ENCODE results near the gene CPLX3.

The CPLX3 gene

DNA sequence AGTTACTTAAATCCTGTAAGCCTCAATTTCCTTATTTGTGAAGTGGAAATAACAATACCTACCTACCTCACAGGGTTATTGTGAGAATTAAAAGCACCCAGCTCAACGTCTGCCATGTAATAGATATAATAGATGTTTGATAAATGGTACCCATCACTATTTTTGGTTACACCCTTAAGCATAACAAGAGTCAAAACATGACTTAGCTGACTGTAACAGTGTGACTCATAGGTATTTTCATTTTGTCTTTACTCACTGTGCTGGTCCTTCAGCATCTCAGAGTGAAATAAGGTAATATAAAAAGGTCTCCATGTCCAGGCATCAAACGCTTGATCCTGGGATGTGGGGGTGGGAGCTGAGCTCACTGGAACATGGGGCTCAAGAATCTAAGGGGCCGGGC is 3.1 kb downstream of the CPLX3 start:
- peak; percentile 23 for DNase-seq (ENCODE audit: low read depth)

DNA sequence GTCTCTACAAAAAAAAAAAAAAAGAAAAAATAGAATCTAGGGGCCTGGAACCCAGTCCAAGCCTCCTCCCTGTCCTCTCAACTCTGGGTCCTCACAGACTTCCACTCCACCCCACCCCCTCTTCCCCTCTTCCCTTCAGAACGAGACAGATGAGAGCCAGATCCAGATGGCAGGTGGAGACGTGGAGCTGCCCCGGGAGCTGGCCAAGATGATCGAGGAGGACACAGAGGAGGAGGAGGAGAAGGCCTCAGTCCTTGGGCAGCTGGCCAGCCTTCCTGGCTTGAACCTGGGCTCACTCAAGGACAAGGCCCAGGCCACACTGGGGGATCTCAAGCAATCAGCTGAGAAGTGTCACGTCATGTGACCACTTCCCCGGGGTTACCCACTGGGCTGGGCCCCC is 3.6 kb downstream of the CPLX3 start:
- DNase-seq (ENCODE audit: low read depth), result no peak

GRCh38 chr15:74830868-74831267 is 4.4 kb downstream of the CPLX3 start:
- DNase-seq (ENCODE audit: low read depth), result no peak

- DNase-seq (ENCODE audit: low read depth), result no peak
Observed at GRCh38 chr15:74831813-74832495, 5.5 kb downstream of the CPLX3 start.

GRCh38 chr15:74832826-74833225 is 6.4 kb downstream of the CPLX3 start:
- DNase-seq (ENCODE audit: low read depth), result no peak

DNA sequence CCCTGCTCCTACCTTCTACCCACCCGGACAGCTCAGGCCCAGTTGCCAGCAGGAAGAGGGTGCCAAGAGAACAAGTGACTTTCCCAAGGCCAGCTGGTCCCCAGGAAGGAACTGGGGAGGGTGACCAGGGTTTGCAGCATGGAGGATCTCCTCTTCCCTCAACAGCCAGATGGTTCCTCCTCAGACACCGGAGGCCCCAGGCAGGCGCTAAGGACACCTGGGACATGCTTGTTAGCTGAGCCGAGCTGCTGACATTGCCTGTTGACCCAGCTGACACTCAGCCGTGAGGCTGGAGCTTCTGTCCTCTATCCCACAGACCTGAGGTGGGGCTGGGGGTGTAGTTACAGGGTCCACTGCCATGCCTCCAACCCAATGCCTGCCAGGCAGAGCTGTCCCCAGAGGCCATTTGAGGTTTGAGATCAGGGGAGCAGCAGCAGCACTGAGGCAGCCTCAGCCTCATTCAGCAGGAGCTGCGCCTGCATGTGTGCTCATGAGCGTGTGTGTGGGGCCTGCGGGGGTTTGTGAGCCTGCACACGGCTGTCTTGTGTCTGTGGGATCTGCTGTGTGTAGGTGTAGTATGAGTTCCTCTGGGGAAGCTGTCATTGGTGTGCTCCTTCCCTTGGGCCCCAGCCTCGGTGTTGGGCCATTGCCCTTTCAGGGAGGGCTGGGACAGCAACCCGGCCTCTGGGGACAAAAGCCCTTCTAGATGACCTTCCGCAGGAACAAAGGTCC is 7.1 kb downstream of the CPLX3 start:
- no peak for DNase-seq (ENCODE audit: low read depth)

GRCh38 chr15:74835312-74835823 is 8.9 kb downstream of the CPLX3 start:
- peak; percentile 27 for DNase-seq (ENCODE audit: low read depth)

DNA sequence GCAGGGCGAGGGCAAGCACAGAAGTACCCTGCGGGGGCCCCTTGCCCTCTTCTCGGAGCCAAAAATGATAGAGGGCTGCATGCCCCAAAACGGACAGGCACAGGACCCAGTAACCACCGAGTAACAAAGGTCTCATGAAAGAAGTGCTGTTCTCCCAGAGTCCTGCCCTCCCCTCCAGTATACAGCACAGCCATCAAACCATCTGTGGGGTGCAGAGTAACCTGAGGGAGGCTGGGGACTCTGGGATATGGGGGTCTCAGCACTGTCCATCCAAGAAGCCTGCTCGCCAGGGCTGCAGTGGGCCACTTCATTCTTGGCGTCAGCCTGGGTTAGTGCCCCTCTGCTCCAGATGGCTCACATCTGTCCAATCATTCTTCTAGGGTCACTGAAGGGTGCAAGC is 10.4 kb downstream of the CPLX3 start:
- no peak for DNase-seq (ENCODE audit: low read depth)

DNA sequence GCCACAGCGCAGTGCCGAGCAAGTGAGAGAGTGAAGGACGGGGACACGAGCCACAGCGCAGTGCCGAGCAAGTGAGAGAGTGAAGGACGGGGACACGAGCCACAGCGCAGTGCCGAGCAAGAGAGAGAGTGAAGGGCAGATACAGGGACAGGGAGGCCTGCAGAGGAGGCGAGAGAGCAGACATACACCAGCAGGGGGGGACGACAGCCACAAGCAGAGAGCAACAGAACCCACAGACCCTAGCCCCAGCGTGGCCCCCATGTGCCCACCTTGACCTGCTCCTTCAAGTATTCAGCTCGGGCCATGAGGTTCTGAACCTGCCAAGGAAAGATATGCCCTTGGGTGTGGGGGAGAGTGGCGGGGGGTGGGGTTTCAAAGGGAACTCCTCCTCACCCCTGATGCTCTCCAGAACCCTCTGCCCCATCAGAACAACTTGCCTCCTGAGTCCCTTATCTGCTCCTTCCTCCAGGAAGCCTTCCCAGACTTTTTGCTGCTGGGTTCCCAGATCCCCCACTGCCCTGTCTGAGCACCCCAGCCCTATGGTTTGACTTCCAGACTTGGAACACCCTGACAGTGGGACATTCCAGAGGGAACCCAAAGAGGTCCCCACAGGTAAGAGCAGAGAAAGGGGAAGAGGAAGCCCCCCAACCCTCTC is 11.2 kb downstream of the CPLX3 start:
- no peak for DNase-seq (ENCODE audit: low read depth)

DNA sequence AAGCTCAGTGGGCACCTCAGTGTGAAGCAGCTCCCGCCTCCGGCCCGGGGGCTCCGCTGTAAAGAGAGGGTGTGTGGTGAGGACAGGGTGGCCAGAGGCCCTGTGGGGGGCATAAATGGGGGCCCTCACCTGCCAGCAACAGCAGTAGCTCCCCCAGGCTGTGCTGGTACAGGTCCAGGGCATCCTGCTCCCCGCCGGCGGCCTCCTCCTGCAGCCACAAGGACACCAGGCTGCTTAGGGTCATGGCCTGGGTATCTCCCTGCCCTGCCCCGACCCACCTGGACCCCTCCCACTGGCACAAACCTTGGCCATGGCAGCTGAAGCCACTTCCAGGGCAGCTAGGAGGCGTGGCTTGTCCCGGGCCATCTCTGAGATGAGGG is 11.7 kb downstream of the CPLX3 start:
- DNase-seq (ENCODE audit: low read depth), result no peak

- no peak for DNase-seq (ENCODE audit: low read depth)
Observed at GRCh38 chr15:74838746-74839525, 12.5 kb downstream of the CPLX3 start.

DNA sequence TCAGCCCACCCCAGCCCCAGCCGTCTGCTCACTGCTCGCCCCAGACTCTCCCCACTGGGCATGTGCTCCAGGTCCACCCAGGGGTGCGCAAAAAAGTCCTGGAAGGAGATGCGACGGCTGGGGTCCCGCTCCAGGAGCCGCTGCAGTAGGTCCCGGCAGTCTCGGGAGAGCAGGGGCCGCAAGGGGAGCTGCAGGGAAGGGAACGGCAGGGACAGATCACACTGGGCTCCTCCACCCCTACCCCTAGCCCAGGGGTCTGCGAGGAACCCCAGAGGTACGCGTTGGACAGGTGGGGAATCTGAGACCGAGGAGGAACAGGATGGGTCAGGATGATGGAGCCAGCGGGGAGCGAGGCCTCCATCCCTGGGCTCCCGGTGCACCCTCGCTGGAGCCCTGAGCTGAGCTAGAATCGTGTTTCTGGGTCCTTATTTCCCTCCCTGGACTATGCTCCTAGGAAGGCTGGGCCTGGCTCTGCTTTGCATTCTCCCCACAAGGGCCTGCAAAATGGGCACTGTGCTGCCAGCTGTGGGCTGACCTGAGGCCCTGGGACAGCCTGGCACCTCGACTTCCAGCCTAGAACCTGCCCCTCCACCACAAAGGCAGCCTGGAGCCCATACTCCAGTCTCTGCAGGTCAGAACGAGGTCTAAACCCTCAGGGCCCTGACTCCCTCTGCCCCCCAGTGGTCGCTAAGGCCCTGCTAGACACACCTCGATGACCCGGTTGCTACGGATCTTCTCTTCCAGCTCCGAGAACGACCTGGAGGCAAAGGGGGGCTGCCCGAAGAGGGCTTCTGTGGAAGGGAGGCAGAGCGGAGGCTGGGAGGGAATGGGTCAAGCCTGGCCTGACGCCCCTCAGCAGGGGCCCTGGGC is 13.3 kb downstream of the CPLX3 start:
- no peak for DNase-seq (ENCODE audit: low read depth)

DNA sequence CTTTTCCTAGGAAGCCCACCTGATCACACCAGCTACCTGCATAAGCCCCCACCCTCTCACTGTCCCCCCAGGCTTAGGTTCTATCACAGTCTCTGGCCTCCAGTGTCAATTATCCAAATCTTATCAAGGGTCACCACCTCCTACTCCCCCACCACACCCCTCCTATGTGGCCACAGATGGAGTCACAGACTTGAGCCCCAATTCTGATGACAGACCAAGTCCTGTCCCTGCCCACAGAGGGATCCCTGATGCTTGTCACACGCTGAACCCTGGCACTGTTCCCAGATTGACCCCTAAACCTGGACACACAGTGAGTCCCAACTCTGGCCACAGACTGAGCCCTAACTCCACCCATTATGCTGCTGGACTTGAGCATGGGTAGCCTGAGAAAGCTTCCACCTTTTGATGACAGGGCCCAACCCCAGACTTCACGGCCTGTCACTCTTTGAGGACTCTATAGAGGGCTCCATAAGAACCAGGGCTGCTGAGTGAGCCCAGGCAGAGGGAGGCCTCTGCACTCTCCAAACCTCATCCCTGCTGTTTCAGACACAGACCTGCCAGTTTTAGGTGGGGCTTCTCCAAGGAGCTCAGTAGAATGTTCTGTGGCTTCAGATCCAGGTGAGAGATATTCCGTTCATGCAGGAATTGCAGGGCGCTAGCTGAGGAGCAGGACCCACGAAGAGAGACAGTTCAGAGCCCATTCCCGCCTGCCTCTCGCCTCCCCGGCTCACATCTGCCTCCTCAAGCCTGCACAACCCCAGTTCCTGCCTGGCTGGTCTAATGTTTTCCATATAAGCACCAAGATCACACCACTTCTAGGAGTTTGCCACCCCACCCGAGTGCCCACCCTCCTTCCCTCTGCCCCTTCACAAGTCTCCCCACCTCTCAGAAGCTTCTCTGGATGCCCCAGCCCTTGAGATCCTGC is 14.7 kb downstream of the CPLX3 start:
- no peak for DNase-seq (ENCODE audit: low read depth)

DNA sequence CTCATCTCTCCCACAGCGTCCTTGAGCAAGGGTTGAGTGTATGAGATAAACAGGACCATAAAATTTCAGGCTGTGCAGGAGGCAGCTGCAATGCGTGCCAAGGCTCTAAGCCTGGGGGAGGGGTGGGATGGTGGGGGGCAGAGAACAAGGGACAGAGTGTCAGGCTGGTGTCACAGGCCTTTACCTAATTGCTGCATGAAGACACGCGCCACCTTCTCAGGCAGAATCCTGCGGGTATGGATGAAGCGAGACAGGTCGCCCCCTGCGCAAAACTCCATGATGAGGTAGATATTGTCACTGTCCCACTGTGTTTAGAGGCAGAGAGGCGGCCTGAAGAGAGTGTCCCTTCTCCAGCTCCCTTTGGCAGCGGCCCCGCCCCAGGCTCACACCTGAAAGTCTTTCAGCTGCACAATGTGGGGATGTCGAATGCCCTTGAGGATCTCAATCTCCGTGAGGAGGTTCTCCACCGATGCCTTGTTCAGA is 15.5 kb downstream of the CPLX3 start:
- no peak for DNase-seq (ENCODE audit: low read depth)

- DNase-seq (ENCODE audit: low read depth), result peak; percentile 74
Observed at GRCh38 chr15:74842581-74843444, 16.4 kb downstream of the CPLX3 start, which contains the start of gene ULK3. Gene ULK3 (minus strand): TSS chr15:74843156. CDS start chr15:74843105, 51 bp downstream.

- DNase-seq (ENCODE audit: low read depth), result no peak
Observed at GRCh38 chr15:74843445-74843828, 17.0 kb downstream of the CPLX3 start.

DNA sequence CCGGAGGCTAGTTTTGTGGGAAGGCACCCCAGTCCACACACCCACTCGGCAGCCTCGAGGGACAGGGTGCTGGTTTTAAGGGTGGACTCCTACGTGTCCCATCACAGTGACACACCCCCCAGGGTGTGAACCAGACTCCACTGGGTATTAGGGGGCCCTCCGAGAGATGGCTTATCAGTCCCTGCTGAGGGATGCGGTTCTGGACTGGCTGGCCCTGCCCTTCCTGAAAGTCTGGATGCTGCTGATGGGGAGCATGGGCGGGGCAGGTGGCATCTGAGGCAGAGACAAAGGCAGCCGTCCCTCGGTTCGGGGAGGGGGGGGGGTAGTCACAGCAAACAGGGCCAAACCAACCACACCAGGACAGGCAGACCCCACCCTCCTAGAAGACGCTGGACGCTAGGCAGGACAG is 17.5 kb downstream of the CPLX3 start:
- DNase-seq (ENCODE audit: low read depth), result no peak

DNA sequence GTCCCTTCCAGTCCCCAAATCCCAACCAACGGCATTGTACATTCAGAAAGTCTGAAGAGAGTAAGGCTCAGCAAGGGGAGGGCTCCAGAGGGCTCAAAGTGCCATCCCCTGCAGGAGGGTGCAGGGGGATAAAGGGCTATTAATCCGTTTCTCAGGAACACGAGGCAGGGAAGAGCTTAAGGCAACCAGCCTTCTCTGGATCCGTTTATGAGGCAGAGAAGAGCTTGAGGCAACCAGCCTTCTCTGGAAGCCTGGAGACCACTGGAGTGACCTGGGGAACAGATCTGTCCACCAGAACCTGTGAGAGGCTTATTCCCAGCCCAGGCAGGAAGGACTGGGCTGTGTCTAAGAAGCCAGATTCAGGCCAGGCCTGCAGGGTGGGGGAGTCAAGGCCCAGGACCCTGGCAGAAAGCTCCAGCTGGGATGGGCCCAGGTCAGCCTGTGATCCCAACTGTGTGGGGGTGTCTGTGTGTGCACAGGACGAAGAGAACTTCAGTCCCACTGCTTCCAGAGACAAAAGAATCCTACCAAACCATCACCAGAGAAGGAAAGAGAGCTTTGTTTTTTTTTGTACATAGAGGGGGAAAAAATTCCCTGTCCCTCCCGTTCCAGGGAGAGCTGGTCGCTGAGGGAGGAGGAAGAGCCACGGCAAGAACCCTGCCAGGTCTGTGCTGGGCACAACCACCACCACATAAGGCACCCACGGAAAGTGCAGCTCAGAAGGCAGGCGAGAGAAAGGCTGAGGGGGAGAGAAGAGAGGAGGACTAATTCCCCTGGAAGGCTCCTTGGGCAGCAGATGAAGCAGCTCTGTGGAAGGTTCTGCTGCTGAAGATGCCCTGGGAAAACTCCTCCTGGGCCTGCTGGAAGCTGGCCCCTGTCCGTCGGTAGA is 18.1 kb downstream of the CPLX3 start:
- DNase-seq (ENCODE audit: low read depth), result no peak

Data from stromal cell of bone marrow (primary cell).